ENCODE data around the gene KMT5B. TPM values are rescaled to one million over a fixed set of nuclear protein-coding genes. Genes with fewer than 3 reads are reported as not detected.
"Not testable (repeated sequence)": the region's sequence is repeated elsewhere in the genome, so short reads cannot be mapped to it uniquely, and the experiment has no call there.

KMT5B gene
- total RNA-seq, 1 donor from 2014 or later, result 39.7 TPM

GRCh38 chr11:68255526-68255925 lies 42.4 kb upstream of the KMT5B start:
- Histone ChIP-seq H3K36me3 (ENCODE audit: control insufficient read depth in 3 of 3, insufficient read depth in 3 of 3, low read length in 3 of 3) (peaks cover 4 to 8% (median 5%) of the 10 kb centered on the region in 3 donors), H3K9me3 (ENCODE audit: control insufficient read depth in 3 of 3, low read length in 3 of 3) (no peaks in the 10 kb centered on the region), H3K27ac (ENCODE audit: low read depth, low read length) (no peak overlapping the region), H3K4me1 (ENCODE audit: control insufficient read depth in 3 of 3, insufficient read depth in 3 of 3, low read length in 3 of 3) (peaks cover 6 to 7% (median 7%) of the 10 kb centered on the region in 3 donors), H3K9ac (ENCODE audit: low read depth in 1 of 3, low read length in 3 of 3) (no peak overlapping the region), H3K4me3 (ENCODE audit: low read length in 3 of 3) (no peak overlapping the region), H3K27me3 (ENCODE audit: control insufficient read depth in 3 of 3, insufficient read depth in 3 of 3, low read length in 3 of 3) (no peaks in the 10 kb centered on the region)

- Histone ChIP-seq H3K27ac (ENCODE audit: low read depth, low read length) (no peak overlapping the region), H3K27me3 (ENCODE audit: control insufficient read depth in 3 of 3, insufficient read depth in 3 of 3, low read length in 3 of 3) (no peaks in the 10 kb centered on the region), H3K4me3 (ENCODE audit: low read length in 3 of 3) (no peak overlapping the region), H3K36me3 (ENCODE audit: control insufficient read depth in 3 of 3, insufficient read depth in 3 of 3, low read length in 3 of 3) (peaks cover 0 to 2% (median 0%) of the 10 kb centered on the region in 3 donors), H3K4me1 (ENCODE audit: control insufficient read depth in 3 of 3, insufficient read depth in 3 of 3, low read length in 3 of 3) (peaks cover 6 to 7% (median 7%) of the 10 kb centered on the region in 3 donors), H3K9me3 (ENCODE audit: control insufficient read depth in 3 of 3, low read length in 3 of 3) (no peaks in the 10 kb centered on the region), H3K9ac (ENCODE audit: low read depth in 1 of 3, low read length in 3 of 3) (no peak overlapping the region)
These were observed 41.3 kb upstream of the KMT5B start for GRCh38 chr11:68254421-68254820.

GRCh38 chr11:68251765-68252164 lies 38.7 kb upstream of the KMT5B start:
- H3K27me3 ChIP-seq (ENCODE audit: control insufficient read depth in 3 of 3, insufficient read depth in 3 of 3, low read length in 3 of 3), result no peaks in the 10 kb centered on the region
- H3K4me3 ChIP-seq (ENCODE audit: low read length in 3 of 3), result no peak overlapping the region
- no peak overlapping the region for H3K27ac ChIP-seq (ENCODE audit: low read depth, low read length)
- H3K9me3 ChIP-seq (ENCODE audit: control insufficient read depth in 3 of 3, low read length in 3 of 3), result no peaks in the 10 kb centered on the region
- H3K36me3 ChIP-seq (ENCODE audit: control insufficient read depth in 3 of 3, insufficient read depth in 3 of 3, low read length in 3 of 3), result no peaks in the 10 kb centered on the region
- H3K9ac ChIP-seq (ENCODE audit: low read depth in 1 of 3, low read length in 3 of 3), result no peak overlapping the region
- no peaks in the 10 kb centered on the region for H3K4me1 ChIP-seq (ENCODE audit: control insufficient read depth in 3 of 3, insufficient read depth in 3 of 3, low read length in 3 of 3)

GRCh38 chr11:68244912-68245311 lies 31.8 kb upstream of the KMT5B start:
- H3K4me3 ChIP-seq (ENCODE audit: low read length in 3 of 3); H3K9me3 ChIP-seq (ENCODE audit: control insufficient read depth in 3 of 3, low read length in 3 of 3); H3K27ac ChIP-seq (ENCODE audit: low read depth, low read length); H3K27me3 ChIP-seq (ENCODE audit: control insufficient read depth in 3 of 3, insufficient read depth in 3 of 3, low read length in 3 of 3); H3K9ac ChIP-seq (ENCODE audit: low read depth in 1 of 3, low read length in 3 of 3); H3K36me3 ChIP-seq (ENCODE audit: control insufficient read depth in 3 of 3, insufficient read depth in 3 of 3, low read length in 3 of 3); H3K4me1 ChIP-seq (ENCODE audit: control insufficient read depth in 3 of 3, insufficient read depth in 3 of 3, low read length in 3 of 3): not testable (repeated sequence)

GRCh38 chr11:68243847-68244246 lies 30.8 kb upstream of the KMT5B start:
- H3K27ac ChIP-seq (ENCODE audit: low read depth, low read length); H3K27me3 ChIP-seq (ENCODE audit: control insufficient read depth in 3 of 3, insufficient read depth in 3 of 3, low read length in 3 of 3); H3K36me3 ChIP-seq (ENCODE audit: control insufficient read depth in 3 of 3, insufficient read depth in 3 of 3, low read length in 3 of 3); H3K4me1 ChIP-seq (ENCODE audit: control insufficient read depth in 3 of 3, insufficient read depth in 3 of 3, low read length in 3 of 3); H3K9ac ChIP-seq (ENCODE audit: low read depth in 1 of 3, low read length in 3 of 3); H3K9me3 ChIP-seq (ENCODE audit: control insufficient read depth in 3 of 3, low read length in 3 of 3); H3K4me3 ChIP-seq (ENCODE audit: low read length in 3 of 3): not testable (repeated sequence)

GRCh38 chr11:68242616-68243015 lies 29.5 kb upstream of the KMT5B start:
- Histone ChIP-seq H3K27me3 (ENCODE audit: control insufficient read depth in 3 of 3, insufficient read depth in 3 of 3, low read length in 3 of 3) (no peaks in the 10 kb centered on the region), H3K9ac (ENCODE audit: low read depth in 1 of 3, low read length in 3 of 3) (no peak overlapping the region), H3K4me1 (ENCODE audit: control insufficient read depth in 3 of 3, insufficient read depth in 3 of 3, low read length in 3 of 3) (no peaks in the 10 kb centered on the region), H3K4me3 (ENCODE audit: low read length in 3 of 3) (no peak overlapping the region), H3K36me3 (ENCODE audit: control insufficient read depth in 3 of 3, insufficient read depth in 3 of 3, low read length in 3 of 3) (no peaks in the 10 kb centered on the region), H3K27ac (ENCODE audit: low read depth, low read length) (no peak overlapping the region), H3K9me3 (ENCODE audit: control insufficient read depth in 3 of 3, low read length in 3 of 3) (no peaks in the 10 kb centered on the region)

GRCh38 chr11:68231621-68232020 lies 18.5 kb upstream of the KMT5B start:
- H3K27ac ChIP-seq (ENCODE audit: low read depth, low read length), result no peak overlapping the region
- H3K36me3 ChIP-seq (ENCODE audit: control insufficient read depth in 3 of 3, insufficient read depth in 3 of 3, low read length in 3 of 3), result no peaks in the 10 kb centered on the region
- H3K4me3 ChIP-seq (ENCODE audit: low read length in 3 of 3), result no peak overlapping the region
- H3K9ac ChIP-seq (ENCODE audit: low read depth in 1 of 3, low read length in 3 of 3), result no peak overlapping the region
- no peaks in the 10 kb centered on the region for H3K9me3 ChIP-seq (ENCODE audit: control insufficient read depth in 3 of 3, low read length in 3 of 3)
- H3K27me3 ChIP-seq (ENCODE audit: control insufficient read depth in 3 of 3, insufficient read depth in 3 of 3, low read length in 3 of 3), result no peaks in the 10 kb centered on the region
- no peaks in the 10 kb centered on the region for H3K4me1 ChIP-seq (ENCODE audit: control insufficient read depth in 3 of 3, insufficient read depth in 3 of 3, low read length in 3 of 3)

GRCh38 chr11:68229601-68230000 lies 16.5 kb upstream of the KMT5B start:
- Histone ChIP-seq H3K36me3 (ENCODE audit: control insufficient read depth in 3 of 3, insufficient read depth in 3 of 3, low read length in 3 of 3) (no peaks in the 10 kb centered on the region), H3K9me3 (ENCODE audit: control insufficient read depth in 3 of 3, low read length in 3 of 3) (no peaks in the 10 kb centered on the region), H3K27me3 (ENCODE audit: control insufficient read depth in 3 of 3, insufficient read depth in 3 of 3, low read length in 3 of 3) (peaks cover 0 to 2% (median 0%) of the 10 kb centered on the region in 3 donors), H3K27ac (ENCODE audit: low read depth, low read length) (no peak overlapping the region), H3K9ac (ENCODE audit: low read depth in 1 of 3, low read length in 3 of 3) (no peak overlapping the region), H3K4me3 (ENCODE audit: low read length in 3 of 3) (no peak overlapping the region), H3K4me1 (ENCODE audit: control insufficient read depth in 3 of 3, insufficient read depth in 3 of 3, low read length in 3 of 3) (no peaks in the 10 kb centered on the region)

- Histone ChIP-seq H3K27ac (ENCODE audit: low read depth, low read length) (no peak overlapping the region), H3K4me3 (ENCODE audit: low read length in 3 of 3) (no peak overlapping the region), H3K4me1 (ENCODE audit: control insufficient read depth in 3 of 3, insufficient read depth in 3 of 3, low read length in 3 of 3) (no peaks in the 10 kb centered on the region), H3K36me3 (ENCODE audit: control insufficient read depth in 3 of 3, insufficient read depth in 3 of 3, low read length in 3 of 3) (no peaks in the 10 kb centered on the region), H3K9ac (ENCODE audit: low read depth in 1 of 3, low read length in 3 of 3) (no peak overlapping the region), H3K27me3 (ENCODE audit: control insufficient read depth in 3 of 3, insufficient read depth in 3 of 3, low read length in 3 of 3) (peaks cover 0 to 4% (median 0%) of the 10 kb centered on the region in 3 donors), H3K9me3 (ENCODE audit: control insufficient read depth in 3 of 3, low read length in 3 of 3) (no peaks in the 10 kb centered on the region)
These were observed 13.3 kb upstream of the KMT5B start for GRCh38 chr11:68226421-68226820.

GRCh38 chr11:68224606-68225005 lies 11.5 kb upstream of the KMT5B start:
- H3K27me3 ChIP-seq (ENCODE audit: control insufficient read depth in 3 of 3, insufficient read depth in 3 of 3, low read length in 3 of 3), result peaks cover 0 to 4% (median 0%) of the 10 kb centered on the region in 3 donors
- H3K4me1 ChIP-seq (ENCODE audit: control insufficient read depth in 3 of 3, insufficient read depth in 3 of 3, low read length in 3 of 3), result no peaks in the 10 kb centered on the region

GRCh38 chr11:68223275-68223674 lies 10.2 kb upstream of the KMT5B start:
- Histone ChIP-seq H3K27ac (ENCODE audit: low read depth, low read length) (no peak overlapping the region), H3K4me1 (ENCODE audit: control insufficient read depth in 3 of 3, insufficient read depth in 3 of 3, low read length in 3 of 3) (no peaks in the 10 kb centered on the region), H3K9me3 (ENCODE audit: control insufficient read depth in 3 of 3, low read length in 3 of 3) (no peaks in the 10 kb centered on the region), H3K36me3 (ENCODE audit: control insufficient read depth in 3 of 3, insufficient read depth in 3 of 3, low read length in 3 of 3) (no peaks in the 10 kb centered on the region), H3K4me3 (ENCODE audit: low read length in 3 of 3) (no peak overlapping the region), H3K27me3 (ENCODE audit: control insufficient read depth in 3 of 3, insufficient read depth in 3 of 3, low read length in 3 of 3) (peaks cover 0 to 4% (median 0%) of the 10 kb centered on the region in 3 donors), H3K9ac (ENCODE audit: low read depth in 1 of 3, low read length in 3 of 3) (no peak overlapping the region)

More at GRCh38 chr11:68224606-68225005, 11.5 kb upstream of the KMT5B start:
- no peak overlapping the region for H3K27ac ChIP-seq (ENCODE audit: low read depth, low read length)
- H3K36me3 ChIP-seq (ENCODE audit: control insufficient read depth in 3 of 3, insufficient read depth in 3 of 3, low read length in 3 of 3), result no peaks in the 10 kb centered on the region
- no peak overlapping the region for H3K4me3 ChIP-seq (ENCODE audit: low read length in 3 of 3)
- no peak overlapping the region for H3K9ac ChIP-seq (ENCODE audit: low read depth in 1 of 3, low read length in 3 of 3)
- H3K9me3 ChIP-seq (ENCODE audit: control insufficient read depth in 3 of 3, low read length in 3 of 3), result no peaks in the 10 kb centered on the region

Measured in skeletal muscle tissue (tissue), 4 donors.